Thoracic aorta (tissue), 2 donors: ENCODE results near the gene RRAS2. TPM values are rescaled to one million over a fixed set of nuclear protein-coding genes. Genes with fewer than 3 reads are reported as not detected.

Experiments
- ATAC-seq: fragments of 150-250 bp; one replicate; pipeline ENCODE4 v1.8.0; 2017; ENCODE audit warnings: low read depth; ENCODE audit not compliant: insufficient number of reproducible peaks, low FRiP score
- DNase-seq: peaks from one replicate; pipeline ENCODE4 v3.0.0-alpha.2; 2020; ENCODE audit warnings: low spot score
- H3K27ac ChIP-seq, 2 donors: fragments of 200-600 bp; sonication (generic); 1 replicate in 1 of 2; 2 replicates in 1 of 2; pipeline ENCODE4 v1.5.1; 2016; ENCODE audit warnings: mild to moderate bottlenecking in 2 of 2, moderate library complexity in 2 of 2
- H3K27me3 ChIP-seq: fragments of 200-600 bp; sonication (generic); replicated peaks from 2 replicates; pipeline ENCODE4 v1.6.0; 2016; ENCODE audit warnings: mild to moderate bottlenecking; ENCODE audit not compliant: insufficient read depth
- H3K36me3 ChIP-seq: fragments of 200-600 bp; sonication (generic); one replicate; pipeline ENCODE4 v1.5.1; 2016
- H3K4me1 ChIP-seq, 2 donors: fragments of 200-600 bp; sonication (generic); 1 replicate in 1 of 2; 2 replicates in 1 of 2; pipeline versions ENCODE4 v1.5.1 to v1.6.0; 2016; ENCODE audit warnings: low read depth in 2 of 2, mild to moderate bottlenecking in 1 of 2; ENCODE audit not compliant: control insufficient read depth in 1 of 2
- H3K4me3 ChIP-seq: fragments of 200-600 bp; sonication (generic); 2 replicates; pipeline ENCODE4 v1.5.1; 2016; ENCODE audit warnings: mild to moderate bottlenecking
- H3K9me3 ChIP-seq: fragments of 200-600 bp; sonication (generic); 2 replicates; pipeline ENCODE4 v1.5.1; 2016
- total RNA-seq, 2 donors: library from RNA; depleted of rRNA; stranded (reverse); fragments of >200 nt; gene quantifications; one replicate each; pipeline versions ENCODE4 v1.1.0 to v1.2.3, GENCODE V29; 2016
- TF ChIP-seq, protein P1 (sequence below): fragments of 200-600 bp; sonication (generic); IDR thresholded peaks from one replicate; pipeline ENCODE4 v1.5.1; 2019; ENCODE audit warnings: antibody characterized with exemption

The RRAS2 gene
- total RNA-seq, 2 donors from 2014 or later: 39.4 to 47.8 TPM

GRCh38 chr11:14378171-14378570 lies 19.2 kb upstream of the RRAS2 start:
- H3K36me3 ChIP-seq: no peaks in the 10 kb centered on the region
- ATAC-seq: no peak
- H3K4me3 ChIP-seq: no peak overlapping the region
- no peaks in the 10 kb centered on the region for H3K27me3 ChIP-seq
- no peaks in the 10 kb centered on the region for H3K9me3 ChIP-seq
- H3K27ac ChIP-seq: no peak overlapping the region
- H3K4me1 ChIP-seq: peaks cover 33 to 55% of the 10 kb centered on the region in 2 donors
- TF ChIP-seq, protein P1, sequence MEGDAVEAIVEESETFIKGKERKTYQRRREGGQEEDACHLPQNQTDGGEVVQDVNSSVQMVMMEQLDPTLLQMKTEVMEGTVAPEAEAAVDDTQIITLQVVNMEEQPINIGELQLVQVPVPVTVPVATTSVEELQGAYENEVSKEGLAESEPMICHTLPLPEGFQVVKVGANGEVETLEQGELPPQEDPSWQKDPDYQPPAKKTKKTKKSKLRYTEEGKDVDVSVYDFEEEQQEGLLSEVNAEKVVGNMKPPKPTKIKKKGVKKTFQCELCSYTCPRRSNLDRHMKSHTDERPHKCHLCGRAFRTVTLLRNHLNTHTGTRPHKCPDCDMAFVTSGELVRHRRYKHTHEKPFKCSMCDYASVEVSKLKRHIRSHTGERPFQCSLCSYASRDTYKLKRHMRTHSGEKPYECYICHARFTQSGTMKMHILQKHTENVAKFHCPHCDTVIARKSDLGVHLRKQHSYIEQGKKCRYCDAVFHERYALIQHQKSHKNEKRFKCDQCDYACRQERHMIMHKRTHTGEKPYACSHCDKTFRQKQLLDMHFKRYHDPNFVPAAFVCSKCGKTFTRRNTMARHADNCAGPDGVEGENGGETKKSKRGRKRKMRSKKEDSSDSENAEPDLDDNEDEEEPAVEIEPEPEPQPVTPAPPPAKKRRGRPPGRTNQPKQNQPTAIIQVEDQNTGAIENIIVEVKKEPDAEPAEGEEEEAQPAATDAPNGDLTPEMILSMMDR: no peak
- DNase-seq: no peak

DNA sequence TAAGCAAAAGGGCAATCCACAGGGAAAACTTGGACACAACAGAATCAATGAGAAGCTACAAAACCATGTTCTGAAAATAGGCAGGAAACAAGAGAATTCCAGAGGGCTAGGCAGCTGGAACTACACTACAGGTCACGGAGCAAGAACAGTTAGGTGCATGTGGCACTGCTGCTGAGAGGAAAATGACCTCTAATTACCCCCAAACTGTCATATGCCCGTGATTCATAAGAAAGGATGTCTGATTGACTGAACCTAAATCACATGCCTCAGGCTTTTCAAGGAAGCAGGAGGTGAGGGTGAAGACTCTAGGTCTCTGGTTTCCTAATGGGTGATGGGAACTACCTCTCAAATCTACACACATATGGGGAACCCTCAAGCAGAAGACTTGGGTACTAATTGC lies 17.9 kb upstream of the RRAS2 start:
- Histone ChIP-seq H3K36me3 (no peaks in the 10 kb centered on the region), H3K27ac (peak overlapping the region in 1 of 2 donors; percentile 56), H3K9me3 (no peaks in the 10 kb centered on the region), H3K4me3 (no peak overlapping the region), H3K27me3 (no peaks in the 10 kb centered on the region), H3K4me1 (peaks cover 37 to 60% of the 10 kb centered on the region in 2 donors)
- no peak for ATAC-seq
- no peak for DNase-seq
- TF ChIP-seq, protein P1: no peak

GRCh38 chr11:14374922-14375830 lies 16.2 kb upstream of the RRAS2 start:
- no peak for ATAC-seq
- peak overlapping the region; percentile 87 to 93 for H3K27ac ChIP-seq
- no peak overlapping the region for H3K4me3 ChIP-seq

DNA sequence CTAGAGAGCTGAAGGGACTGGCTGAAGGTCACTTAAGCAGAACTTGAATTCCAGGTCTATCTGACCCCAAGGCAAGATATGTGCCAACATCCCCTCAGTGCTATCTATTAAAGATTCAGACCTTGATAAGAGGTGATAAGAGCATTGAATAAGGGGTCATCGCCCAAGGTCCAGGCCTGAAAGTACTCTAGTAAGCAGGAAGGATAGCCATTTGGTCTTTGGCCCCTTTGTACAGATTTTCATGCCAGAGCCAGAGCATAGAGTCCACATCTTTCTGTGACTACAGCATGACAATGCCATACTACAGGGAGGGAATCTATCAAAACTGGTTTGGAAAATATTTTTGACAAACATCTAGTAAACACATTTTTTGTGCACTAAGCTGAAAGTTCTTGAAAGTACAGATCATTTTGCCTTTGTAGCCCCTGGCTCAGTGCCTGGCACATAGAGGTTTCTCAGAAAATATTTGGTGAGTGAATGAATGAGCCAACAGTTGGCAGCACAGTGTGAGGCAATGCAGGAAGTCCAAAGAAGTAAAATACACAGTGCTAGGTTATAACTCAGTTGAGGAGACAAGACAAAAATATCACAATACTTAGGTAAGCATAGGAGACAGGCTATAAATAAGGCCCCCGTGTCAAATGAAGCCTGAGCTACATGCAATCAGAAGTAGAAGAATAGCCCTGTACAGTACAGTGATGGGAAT lies 15.1 kb upstream of the RRAS2 start:
- no peaks in the 10 kb centered on the region for H3K36me3 ChIP-seq
- no peaks in the 10 kb centered on the region for H3K9me3 ChIP-seq
- ATAC-seq (peak; percentile 72), DNase-seq (peak; percentile 71)
- no peaks in the 10 kb centered on the region for H3K27me3 ChIP-seq
- TF ChIP-seq, protein P1: no peak
- peak overlapping the region; percentile 6 for H3K4me3 ChIP-seq
- peaks cover 28 to 69% of the 10 kb centered on the region in 2 donors for H3K4me1 ChIP-seq
- peak overlapping the region; percentile 87 to 93 for H3K27ac ChIP-seq

More at GRCh38 chr11:14374922-14375830, 16.2 kb upstream of the RRAS2 start:
- Histone ChIP-seq H3K27me3 (no peaks in the 10 kb centered on the region), H3K36me3 (no peaks in the 10 kb centered on the region), H3K4me1 (peaks cover 28 to 60% of the 10 kb centered on the region in 2 donors), H3K9me3 (no peaks in the 10 kb centered on the region)
- TF ChIP-seq, protein P1: no peak
- no peak for DNase-seq

GRCh38 chr11:14372011-14372410 lies 13.0 kb upstream of the RRAS2 start:
- Histone ChIP-seq H3K4me3 (no peak overlapping the region), H3K4me1 (peaks cover 28 to 63% of the 10 kb centered on the region in 2 donors), H3K27ac (no peak overlapping the region), H3K36me3 (no peaks in the 10 kb centered on the region), H3K9me3 (no peaks in the 10 kb centered on the region), H3K27me3 (no peaks in the 10 kb centered on the region)
- DNase-seq (no peak), ATAC-seq (no peak)
- TF ChIP-seq, protein P1: no peak
